ENCODE measurements around the gene FBXL4. TPM values are rescaled to one million over a fixed set of nuclear protein-coding genes. Genes with fewer than 3 reads are reported as not detected.

The FBXL4 gene
- total and polyA plus RNA-seq, 2 donors (not counting 1 experiment from before 2014, with no cell fraction given): 16.8 to 18.1 TPM

- H3K27me3 ChIP-seq (ENCODE audit: control insufficient read depth, insufficient read depth, low read length): peaks cover 76% of the 10 kb centered on the region
Measured at GRCh38 chr6:98845211-98846020, 102.3 kb downstream of the FBXL4 start.

DNA sequence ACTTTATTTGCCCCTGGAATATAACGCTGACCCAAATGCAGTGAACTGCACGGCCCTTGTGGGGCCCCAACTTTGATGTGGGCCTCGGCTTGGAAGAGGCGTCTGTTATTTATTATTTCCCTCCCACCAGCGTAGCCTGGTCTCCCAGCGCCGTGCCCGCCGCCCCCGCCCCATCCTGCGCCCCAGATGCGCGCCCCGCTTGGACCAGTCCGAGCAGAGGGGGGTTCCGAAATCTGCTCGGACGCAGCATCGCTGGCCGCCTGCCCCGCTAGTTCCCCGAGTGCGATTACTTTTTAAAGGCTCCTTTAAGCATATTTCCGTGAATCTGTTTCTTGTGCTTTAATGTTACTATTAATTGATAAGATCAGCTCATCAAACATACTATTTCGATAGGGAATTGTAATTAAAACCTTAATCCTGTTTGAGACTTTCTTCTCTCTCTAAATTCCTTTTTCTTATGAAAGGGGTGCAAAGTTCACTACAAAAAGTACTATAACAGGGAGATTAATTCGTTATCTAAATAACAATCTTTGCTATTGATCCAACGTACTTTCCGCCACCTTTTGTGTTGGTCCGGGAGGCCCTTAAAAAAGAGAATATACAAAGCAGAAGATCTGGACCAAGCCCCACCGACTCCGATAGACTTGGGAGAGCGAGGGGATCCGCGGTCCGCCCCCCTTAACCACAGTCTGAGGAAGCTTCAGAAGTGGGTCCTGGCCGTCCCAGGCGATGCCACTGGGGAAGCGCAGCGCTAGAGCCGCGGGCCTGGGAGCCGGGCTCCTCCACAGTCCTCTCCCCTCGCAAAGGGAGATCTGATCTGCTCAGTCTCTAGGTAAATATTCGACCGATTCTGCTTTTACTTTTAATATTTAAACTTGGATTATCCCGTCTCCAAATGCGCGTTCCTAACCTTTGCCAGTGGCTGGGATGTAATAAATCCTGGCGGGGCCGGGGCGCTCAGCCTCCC lies 103.2 kb downstream of the FBXL4 start:
- no peaks in the 10 kb centered on the region for H3K36me3 ChIP-seq (ENCODE audit: control insufficient read depth, insufficient read depth, low read length)
- TF ChIP-seq, protein P1, sequence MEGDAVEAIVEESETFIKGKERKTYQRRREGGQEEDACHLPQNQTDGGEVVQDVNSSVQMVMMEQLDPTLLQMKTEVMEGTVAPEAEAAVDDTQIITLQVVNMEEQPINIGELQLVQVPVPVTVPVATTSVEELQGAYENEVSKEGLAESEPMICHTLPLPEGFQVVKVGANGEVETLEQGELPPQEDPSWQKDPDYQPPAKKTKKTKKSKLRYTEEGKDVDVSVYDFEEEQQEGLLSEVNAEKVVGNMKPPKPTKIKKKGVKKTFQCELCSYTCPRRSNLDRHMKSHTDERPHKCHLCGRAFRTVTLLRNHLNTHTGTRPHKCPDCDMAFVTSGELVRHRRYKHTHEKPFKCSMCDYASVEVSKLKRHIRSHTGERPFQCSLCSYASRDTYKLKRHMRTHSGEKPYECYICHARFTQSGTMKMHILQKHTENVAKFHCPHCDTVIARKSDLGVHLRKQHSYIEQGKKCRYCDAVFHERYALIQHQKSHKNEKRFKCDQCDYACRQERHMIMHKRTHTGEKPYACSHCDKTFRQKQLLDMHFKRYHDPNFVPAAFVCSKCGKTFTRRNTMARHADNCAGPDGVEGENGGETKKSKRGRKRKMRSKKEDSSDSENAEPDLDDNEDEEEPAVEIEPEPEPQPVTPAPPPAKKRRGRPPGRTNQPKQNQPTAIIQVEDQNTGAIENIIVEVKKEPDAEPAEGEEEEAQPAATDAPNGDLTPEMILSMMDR (conservative IDR thresholded peaks at IDR 0.05 in 1 of 2, IDR thresholded peaks at IDR 0.05 in 1 of 2; ENCODE audit: low read depth in 1 of 2, low read length in 2 of 2): no peak
- TF ChIP-seq EZH2 (IDR thresholded peaks at IDR 0.05; ENCODE audit: low read length, missing control alignments): peak; percentile 85
- no peaks in the 10 kb centered on the region for H3K4me1 ChIP-seq (ENCODE audit: control insufficient read depth, extremely low read depth, insufficient read depth, low read length)
- H3K9me3 ChIP-seq (ENCODE audit: control insufficient read depth, insufficient read depth, low read depth, low read length): no peaks in the 10 kb centered on the region
- H3K27me3 ChIP-seq (ENCODE audit: control insufficient read depth, insufficient read depth, low read length): peaks cover 85% of the 10 kb centered on the region
- no peak overlapping the region for H3K4me2 ChIP-seq (ENCODE audit: extremely low read depth, insufficient read depth, low read length)
- H2AFZ ChIP-seq (ENCODE audit: low read length): no peak overlapping the region
- H3K4me3 ChIP-seq (replicated peaks in 1 of 4; ENCODE audit: control extremely low read depth in 1 of 4, insufficient read depth in 1 of 4, low read depth in 3 of 4, low read length in 4 of 4): peak overlapping the region in 2 of 4 experiments; percentile 6 to 22
- H3K79me2 ChIP-seq (ENCODE audit: control insufficient read depth, insufficient read depth, low read length): no peaks in the 10 kb centered on the region
- no peak overlapping the region for H3K9ac ChIP-seq (ENCODE audit: insufficient read depth, low read length)
- no peaks in the 10 kb centered on the region for H4K20me1 ChIP-seq (ENCODE audit: control insufficient read depth, extremely low read depth, insufficient read depth, low read length)
- H3K27ac ChIP-seq (ENCODE audit: insufficient read depth, low read length): no peak overlapping the region
- peak in 1 of 2 donors; percentile 53 for DNase-seq (ENCODE audit: low read depth in 2 of 2)

More at GRCh38 chr6:98845211-98846020, 102.3 kb downstream of the FBXL4 start:
- peak; percentile 83 to 94 for DNase-seq (ENCODE audit: low read depth in 2 of 2)
- Histone ChIP-seq H3K9me3 (ENCODE audit: control insufficient read depth, insufficient read depth, low read depth, low read length) (no peaks in the 10 kb centered on the region), H3K36me3 (ENCODE audit: control insufficient read depth, insufficient read depth, low read length) (no peaks in the 10 kb centered on the region), H3K9ac (ENCODE audit: insufficient read depth, low read length) (no peak overlapping the region), H4K20me1 (ENCODE audit: control insufficient read depth, extremely low read depth, insufficient read depth, low read length) (no peaks in the 10 kb centered on the region), H2AFZ (ENCODE audit: low read length) (no peak overlapping the region), H3K4me3 (replicated peaks in 1 of 4; ENCODE audit: control extremely low read depth in 1 of 4, insufficient read depth in 1 of 4, low read depth in 3 of 4, low read length in 4 of 4) (peak overlapping the region in 3 of 4 experiments; percentile 6 to 37 (median 16)), H3K27ac (ENCODE audit: insufficient read depth, low read length) (no peak overlapping the region), H3K4me2 (ENCODE audit: extremely low read depth, insufficient read depth, low read length) (peak overlapping the region; percentile 60), H3K79me2 (ENCODE audit: control insufficient read depth, insufficient read depth, low read length) (no peaks in the 10 kb centered on the region), H3K4me1 (ENCODE audit: control insufficient read depth, extremely low read depth, insufficient read depth, low read length) (no peaks in the 10 kb centered on the region)
- peak; percentile 75 for TF ChIP-seq EZH2 (IDR thresholded peaks at IDR 0.05; ENCODE audit: low read length, missing control alignments)
- TF ChIP-seq, protein P1 (conservative IDR thresholded peaks at IDR 0.05 in 1 of 2, IDR thresholded peaks at IDR 0.05 in 1 of 2; ENCODE audit: low read depth in 1 of 2, low read length in 2 of 2): peak; percentile 84 to 97
